ENCODE data around the gene PSAP. TPM values are rescaled to one million over a fixed set of nuclear protein-coding genes. Genes with fewer than 3 reads are reported as not detected.
A peak's percentile ranks its signal among the peaks of the same experiment; 100 is the strongest.

The PSAP gene
- total and polyA plus RNA-seq, 8 donors, result 225 to 781 (median 358) TPM

GRCh38 chr10:71806704-71807556 is 44.1 kb downstream of the PSAP start:
- Histone ChIP-seq H3K27me3 (no peaks in the 10 kb centered on the region), H3K4me3 (no peak overlapping the region), H3K4me1 (peaks cover 0 to 3% (median 0%) of the 10 kb centered on the region in 3 donors), H3K27ac (no peak overlapping the region), H3K36me3 (no peaks in the 10 kb centered on the region), H3K9me3 (no peaks in the 10 kb centered on the region)
- ATAC-seq, result no peak
- no peak for TF ChIP-seq CTCF (IDR thresholded peaks at IDR 0.05)
- DNase-seq, result no peak
- 83 to 91% methylated on average over 23 of the region's 23 CpGs for WGBS, 2 donors
- intact Hi-C loops (cut with DNase I), result loop anchor here in 1 of 3 donors (10.0 kb wide), 1 partner anchor 102 kb away; no protein-coding TSS in a partner anchor
- FAIRE-seq, result no peak

- 36 to 37% methylated on average over 41 of the region's 41 CpGs for WGBS, 2 donors
- ATAC-seq, result peak; percentile 53 to 90 (median 78)
- H3K27me3 ChIP-seq, result no peaks in the 10 kb centered on the region
- peak in 4 of 6 donors; percentile 46 to 72 (median 50) for DNase-seq
- intact Hi-C loops (cut with DNase I), result loop anchor here in 1 of 3 donors (10.0 kb wide), 1 partner anchor 101 kb away; no protein-coding TSS in a partner anchor
- FAIRE-seq, result no peak
- H3K4me3 ChIP-seq, result no peak overlapping the region
- H3K36me3 ChIP-seq, result no peaks in the 10 kb centered on the region
- peaks cover 0 to 3% (median 0%) of the 10 kb centered on the region in 3 donors for H3K4me1 ChIP-seq
- H3K27ac ChIP-seq, result no peak overlapping the region
- no peaks in the 10 kb centered on the region for H3K9me3 ChIP-seq
- TF ChIP-seq CTCF (IDR thresholded peaks at IDR 0.05), result no peak
These were observed 45.0 kb downstream of the PSAP start for GRCh38 chr10:71805776-71806703.

GRCh38 chr10:71804077-71804476 is 47.0 kb downstream of the PSAP start:
- Histone ChIP-seq H3K4me3 (no peak overlapping the region), H3K4me1 (peaks cover 0 to 3% (median 0%) of the 10 kb centered on the region in 3 donors), H3K9me3 (no peaks in the 10 kb centered on the region), H3K27me3 (no peaks in the 10 kb centered on the region), H3K27ac (no peak overlapping the region), H3K36me3 (no peaks in the 10 kb centered on the region)
- WGBS, 2 donors, result 49 to 52% methylated on average over 4 of the region's 4 CpGs
- ATAC-seq, result peak in 2 of 4 donors; percentile 13 to 31
- TF ChIP-seq CTCF (IDR thresholded peaks at IDR 0.05), result no peak
- intact Hi-C loops (cut with DNase I), result loop anchor here in 1 of 3 donors (10.0 kb wide), 1 partner anchor 99 kb away; no protein-coding TSS in a partner anchor
- no peak for FAIRE-seq
- DNase-seq, result no peak

- ATAC-seq (no peak), FAIRE-seq (no peak), DNase-seq (peak in 1 of 6 donors; percentile 39)
- WGBS, 2 donors, result 81 to 97% methylated on average over 18 of the region's 18 CpGs
- Histone ChIP-seq H3K4me1 (peaks cover 0 to 3% (median 0%) of the 10 kb centered on the region in 3 donors), H3K27me3 (no peaks in the 10 kb centered on the region), H3K27ac (no peak overlapping the region), H3K36me3 (no peaks in the 10 kb centered on the region), H3K4me3 (no peak overlapping the region), H3K9me3 (no peaks in the 10 kb centered on the region)
- intact Hi-C loops (cut with DNase I), result loop anchor here in 1 of 3 donors (10.0 kb wide), 1 partner anchor 98 kb away; no protein-coding TSS in a partner anchor
- no peak for TF ChIP-seq CTCF (IDR thresholded peaks at IDR 0.05)
These were observed 48.1 kb downstream of the PSAP start for GRCh38 chr10:71802715-71803488.

Data from pancreas (tissue), 10 donors.